HCT116 (cell line): ENCODE data around the gene SLC44A3. TPM values are rescaled to one million over a fixed set of nuclear protein-coding genes. Genes with fewer than 3 reads are reported as not detected.

ENCODE experiments used
- ATAC-seq: fragments of 200-7000 bp; cut with Tn5 transposase; 2 replicates; pipeline ENCODE4 v1.9.1; 2020; ENCODE audit warnings: mild to moderate bottlenecking, moderate library complexity
- BruUV-seq: library from RNA; stranded (reverse); fragments of 400-500 nt; replicated peaks from 2 replicates; lab custom pipeline; 2021; lab: Mats Ljungman, UMichigan
- CTCF ChIA-PET: fragments of 300-600 bp; sonication (Branson Sonifier 250); formaldehyde crosslinking; loops from one replicate; lab custom pipeline; 2021; ENCODE audit warnings: antibody characterized with exemption; lab: Charles Lee
- POLR2A ChIA-PET: fragments of 300-600, 350-600 bp; sonication (Branson Sonifier 250); formaldehyde crosslinking; loops from one replicate; lab custom pipeline; 2021; ENCODE audit warnings: antibody characterized with exemption; lab: Charles Lee
- RAD21 ChIA-PET, 2 experiments: fragments of 300-600 bp; sonication (Branson Sonifier 250); formaldehyde crosslinking; loops; one replicate each; lab custom pipeline; 2023; ENCODE audit warnings: low total read pairs in 2 of 2; ENCODE audit not compliant: uncharacterized antibody in 2 of 2, unreplicated experiment in 2 of 2, low non-redundant PET in 1 of 2; lab: Charles Lee
- DNase-seq: peaks from one replicate; pipeline ENCODE4 v3.0.0-alpha.2; 2010; ENCODE audit warnings: low read depth, low spot score
- H2AFZ ChIP-seq: fragments of 200-600 bp; shearing (Covaris generic), sonication (generic); 2 replicates; pipeline ENCODE4 v1.6.1; 2017; ENCODE audit warnings: low read depth, mixed run types, mixed read lengths, antibody characterized with exemption, low read length; ENCODE audit not compliant: poor library complexity, severe bottlenecking
- H3K27ac ChIP-seq: 2 replicates; pipeline ENCODE4 v1.5.1; 2012; ENCODE audit warnings: low read depth, low read length
- H3K27me3 ChIP-seq: fragments of 200-600 bp; sonication (generic); 2 replicates; pipeline ENCODE4 v1.6.1; 2016; ENCODE audit warnings: mixed run types, low read length, mixed read lengths; ENCODE audit not compliant: insufficient read depth
- H3K36me3 ChIP-seq, 2 experiments: fragments of 200-500 bp in 1 of 2; fragments of 200-600 bp in 1 of 2; sonication (Bioruptor generic) in 1 of 2; sonication (generic) in 1 of 2; 2 replicates each; pipeline versions ENCODE4 v1.5.1 to v1.6.1; 2014 to 2016; ENCODE audit warnings: low read length in 2 of 2, inconsistent platforms in 1 of 2, mixed read lengths in 1 of 2, mixed run types in 1 of 2; ENCODE audit not compliant: insufficient read depth in 2 of 2, control insufficient read depth in 1 of 2
- H3K4me1 ChIP-seq, 2 experiments: fragments of 200-600 bp in 1 of 2; sonication (generic) in 1 of 2; 2 replicates each; pipeline versions ENCODE4 v1.5.1 to v1.6.1; 2012 to 2017; ENCODE audit warnings: low read length in 2 of 2, inconsistent platforms in 1 of 2, mild to moderate bottlenecking in 1 of 2, mixed read lengths in 1 of 2, mixed run types in 1 of 2, moderate library complexity in 1 of 2; ENCODE audit not compliant: insufficient read depth in 2 of 2, control insufficient read depth in 1 of 2
- H3K4me2 ChIP-seq: fragments of 200-600 bp; sonication (generic); 2 replicates; pipeline ENCODE4 v1.6.1; 2017; ENCODE audit warnings: mixed run types, low read length, mixed read lengths
- H3K4me3 ChIP-seq, 2 experiments: fragments of 200-600 bp in 1 of 2; sonication (generic) in 1 of 2; replicated peaks in 1 of 2; 2 replicates each; pipeline ENCODE4 v1.5.1; 2011 to 2016; ENCODE audit warnings: low read length in 2 of 2, control low read depth in 1 of 2, low read depth in 1 of 2, mild to moderate bottlenecking in 1 of 2, mixed read lengths in 1 of 2, mixed run types in 1 of 2
- H3K79me2 ChIP-seq: fragments of 200-600 bp; sonication (generic); 2 replicates; pipeline ENCODE4 v1.6.1; 2017; ENCODE audit warnings: mild to moderate bottlenecking, mixed run types, low read length, moderate library complexity, mixed read lengths; ENCODE audit not compliant: insufficient read depth
- H3K9ac ChIP-seq: fragments of 200-600 bp; sonication (generic); 2 replicates; pipeline ENCODE4 v1.6.1; 2016; ENCODE audit warnings: low read length, mixed read lengths
- H3K9me2 ChIP-seq: fragments of 200-600 bp; sonication (generic), shearing (Covaris generic); 2 replicates; pipeline ENCODE4 v1.6.1; 2017; ENCODE audit warnings: mixed run types, mild to moderate bottlenecking, moderate library complexity; ENCODE audit not compliant: insufficient read depth
- H3K9me3 ChIP-seq, 2 experiments: fragments of 200-500 bp in 1 of 2; fragments of 200-600 bp in 1 of 2; sonication (Bioruptor generic) in 1 of 2; sonication (generic) in 1 of 2; 2 replicates each; pipeline ENCODE4 v1.6.1; 2014 to 2017; ENCODE audit warnings: low read length in 2 of 2, mixed read lengths in 2 of 2, inconsistent platforms in 1 of 2, low read depth in 1 of 2, mild to moderate bottlenecking in 1 of 2, mixed run types in 1 of 2, moderate library complexity in 1 of 2; ENCODE audit not compliant: control insufficient read depth in 1 of 2, insufficient read depth in 1 of 2
- H4K20me1 ChIP-seq: fragments of 200-600 bp; sonication (generic), shearing (Covaris generic); 2 replicates; pipeline ENCODE4 v1.6.1; 2017; ENCODE audit warnings: mixed run types, mild to moderate bottlenecking, moderate library complexity; ENCODE audit not compliant: insufficient read depth
- ATF3 ChIP-seq: IDR thresholded peaks from 2 replicates; pipeline ENCODE4 v1.6.1; 2012
- CBX3 ChIP-seq: IDR thresholded peaks from 2 replicates; pipeline ENCODE4 v1.6.1; 2012; ENCODE audit warnings: low read depth
- CTCF ChIP-seq, 3 experiments: fragments of 200-600 bp in 1 of 3; sonication (generic) in 1 of 3; IDR thresholded peaks in 2 of 3; conservative IDR thresholded peaks in 1 of 3; 2 replicates each; pipeline ENCODE4 v1.5.1; 2012 to 2017; ENCODE audit warnings: low read depth in 2 of 3, low read length in 2 of 3, antibody characterized with exemption in 1 of 3, borderline replicate concordance in 1 of 3, control low read depth in 1 of 3, mild to moderate bottlenecking in 1 of 3, mixed read lengths in 1 of 3, mixed run types in 1 of 3, moderate library complexity in 1 of 3; ENCODE audit not compliant: insufficient read depth in 1 of 3
- EGR1 ChIP-seq: IDR thresholded peaks from 2 replicates; pipeline ENCODE4 v1.6.1; 2012; ENCODE audit warnings: low read depth
- ELF1 ChIP-seq: IDR thresholded peaks from 2 replicates; pipeline ENCODE4 v1.6.1; 2012; ENCODE audit warnings: low read depth, borderline replicate concordance
- EZH2phosphoT487 ChIP-seq: fragments of 200-600 bp; IDR thresholded peaks from 2 replicates; pipeline ENCODE4 v1.6.1; 2018; ENCODE audit warnings: antibody characterized with exemption, borderline replicate concordance
- FOSL1 ChIP-seq: IDR thresholded peaks from 2 replicates; pipeline ENCODE4 v1.6.1; 2012; ENCODE audit warnings: low read depth
- JUND ChIP-seq: IDR thresholded peaks from 2 replicates; pipeline ENCODE4 v1.6.1; 2012
- MAX ChIP-seq: IDR thresholded peaks from 2 replicates; pipeline ENCODE4 v1.6.1; 2012
- POLR2A ChIP-seq: IDR thresholded peaks from 2 replicates; pipeline ENCODE4 v1.7.0; 2011; ENCODE audit warnings: borderline replicate concordance; ENCODE audit not compliant: insufficient read depth, insufficient read length; ENCODE audit errors: extremely low read depth
- RAD21 ChIP-seq: IDR thresholded peaks from 2 replicates; pipeline ENCODE4 v1.6.1; 2012; ENCODE audit warnings: low read depth, mild to moderate bottlenecking
- REST ChIP-seq: IDR thresholded peaks from 2 replicates; pipeline ENCODE4 v1.6.1; 2012; ENCODE audit warnings: low read depth
- SIN3A ChIP-seq: IDR thresholded peaks from 2 replicates; pipeline ENCODE4 v1.6.1; 2012; ENCODE audit warnings: low read depth
- SP1 ChIP-seq: IDR thresholded peaks from 2 replicates; pipeline ENCODE4 v1.6.1; 2012; ENCODE audit warnings: low read depth
- SRF ChIP-seq: IDR thresholded peaks from 2 replicates; pipeline ENCODE4 v1.6.1; 2012; ENCODE audit warnings: low read depth
- YY1 ChIP-seq: IDR thresholded peaks from 2 replicates; pipeline ENCODE4 v1.6.1; 2011; ENCODE audit warnings: low read length, low read depth, moderate library complexity, mild to moderate bottlenecking; ENCODE audit not compliant: insufficient replicate concordance; ENCODE audit errors: extremely low read depth
- ZBTB33 ChIP-seq: IDR thresholded peaks from 2 replicates; pipeline ENCODE4 v1.6.1; 2011; ENCODE audit warnings: mild to moderate bottlenecking, low read length, moderate library complexity; ENCODE audit not compliant: insufficient replicate concordance; ENCODE audit errors: extremely low read depth
- intact Hi-C: fragments of 100-400 bp; cut with micrococcal nuclease; formaldehyde crosslinking; loops from 2 replicates; pipeline ENCODE4 v1.10.0; 2022
- total RNA-seq: library from RNA; stranded (reverse); gene quantifications from one replicate; pipeline ENCODE4 v1.2.1, GENCODE V29; 2021; ENCODE audit not compliant: unreplicated experiment

SLC44A3 gene
- total RNA-seq, 1 experiment from 2014 or later = 9.6 TPM

GRCh38 chr1:94808669-94809068, 11.5 kb upstream of the SLC44A3 start:
- Histone ChIP-seq H3K79me2 (no peaks in the 10 kb centered on the region), H3K4me2 (no peak overlapping the region), H3K4me3 (no peak overlapping the region), H3K9me3 (no peaks in the 10 kb centered on the region), H4K20me1 (no peaks in the 10 kb centered on the region), H3K9me2 (no peaks in the 10 kb centered on the region), H3K36me3 (no peaks in the 10 kb centered on the region), H3K4me1 (peaks cover 0 to 20% of the 10 kb centered on the region in 2 experiments; a peak in 1 of 4 replicates), H3K27ac (no peak overlapping the region), H3K9ac (no peak overlapping the region), H2AFZ (no peak overlapping the region), H3K27me3 (no peaks in the 10 kb centered on the region)
- DNase-seq (no peak), ATAC-seq (no peak)
- intact Hi-C loops = loop anchor here (10.0 kb wide), 1 partner anchor 784 kb away; no protein-coding TSS in a partner anchor
- TF ChIP-seq CBX3 (no peak), ZBTB33 (no peak), POLR2A (no peak), SIN3A (no peak), ELF1 (no peak), SRF (no peak), CTCF (IDR thresholded peaks at IDR 0.05 in 2 of 3, conservative IDR thresholded peaks at IDR 0.05 in 1 of 3; ENCODE audit: borderline replicate concordance in 1 of 3, insufficient read depth in 1 of 3, low read depth in 2 of 3, low read length in 2 of 3) (no peak), MAX (no peak), ATF3 (no peak), RAD21 (no peak), JUND (no peak), YY1 (no peak), FOSL1 (no peak), SP1 (no peak), EGR1 (no peak), EZH2phosphoT487 (no peak), REST (no peak)
- ChIA-PET CTCF (no interaction called here), POLR2A (no interaction called here), RAD21 (no interaction called here)
- no TSS peak for BruUV-seq
